IMR-90 (cell line): ENCODE measurements around the gene CELA3B. TPM values are rescaled to one million over a fixed set of nuclear protein-coding genes. Genes with fewer than 3 reads are reported as not detected.

ENCODE experiments used
- ATAC-seq: fragments of 200-7000 bp; cut with Tn5 transposase; 2 replicates; pipeline ENCODE4 v1.9.1; 2020; ENCODE audit warnings: low read depth, mild to moderate bottlenecking, moderate library complexity
- BruUV-seq: library from RNA; stranded (reverse); fragments of 400-500 nt; replicated peaks from 2 replicates; lab custom pipeline; 2021; lab: Mats Ljungman, UMichigan
- CTCF ChIA-PET: fragments of 300-600 bp; formaldehyde crosslinking; extraction: SDS; loops from one replicate; lab custom pipeline; 2021; ENCODE audit warnings: antibody characterized with exemption; lab: Yijun Ruan, JAX
- POLR2A ChIA-PET: fragments of 300-600 bp; sonication (Branson Sonifier 250); formaldehyde crosslinking; loops from one replicate; lab custom pipeline; 2022; ENCODE audit warnings: antibody characterized with exemption; ENCODE audit not compliant: unreplicated experiment; lab: Charles Lee
- DNase-seq: peaks from one replicate; pipeline ENCODE4 v3.0.0; 2013
- H2AFZ ChIP-seq: replicated peaks from 2 replicates; pipeline ENCODE3; 2013; ENCODE audit warnings: low read length, mild to moderate bottlenecking; ENCODE audit not compliant: poor library complexity
- H2AK5ac ChIP-seq: 2 replicates; pipeline ENCODE4 v1.6.1; 2013; ENCODE audit warnings: low read depth, low read length, inconsistent platforms
- H2AK9ac ChIP-seq: replicated peaks from 2 replicates; pipeline ENCODE3; 2013; ENCODE audit warnings: mild to moderate bottlenecking, low read depth, low read length, moderate library complexity; ENCODE audit not compliant: poor library complexity
- H2BK120ac ChIP-seq: 2 replicates; pipeline ENCODE4 v1.6.1; 2013; ENCODE audit warnings: low read depth, low read length, inconsistent platforms
- H2BK15ac ChIP-seq: 3 replicates; pipeline ENCODE4 v1.6.1; 2013; ENCODE audit warnings: low read depth, low read length, inconsistent platforms
- H2BK20ac ChIP-seq: 2 replicates; pipeline ENCODE4 v1.6.1; 2013; ENCODE audit warnings: low read depth, mild to moderate bottlenecking, inconsistent platforms, low read length, moderate library complexity
- H2BK5ac ChIP-seq: 2 replicates; pipeline ENCODE4 v1.6.1; 2013; ENCODE audit warnings: mild to moderate bottlenecking, low read depth, low read length, inconsistent platforms; ENCODE audit not compliant: poor library complexity, severe bottlenecking
- H3K14ac ChIP-seq: replicated peaks from 2 replicates; pipeline ENCODE4 v1.6.1; 2013; ENCODE audit warnings: low read depth, low read length, inconsistent platforms
- H3K18ac ChIP-seq: 2 replicates; pipeline ENCODE4 v1.6.1; 2013; ENCODE audit warnings: low read depth, low read length, control low read depth
- H3K23ac ChIP-seq: 2 replicates; pipeline ENCODE4 v1.6.1; 2013; ENCODE audit warnings: low read depth, low read length, inconsistent platforms
- H3K27ac ChIP-seq: 2 replicates; pipeline ENCODE4 v1.5.1; 2013; ENCODE audit warnings: mild to moderate bottlenecking, control low read depth, low read length; ENCODE audit not compliant: insufficient read depth
- H3K27me3 ChIP-seq: 2 replicates; pipeline ENCODE4 v1.6.1; 2013; ENCODE audit warnings: low read length; ENCODE audit not compliant: control insufficient read depth, insufficient read depth
- H3K36me3 ChIP-seq: 2 replicates; pipeline ENCODE4 v1.6.1; 2013; ENCODE audit warnings: low read length, mixed read lengths; ENCODE audit not compliant: control insufficient read depth, insufficient read depth
- H3K4ac ChIP-seq: 2 replicates; pipeline ENCODE4 v1.6.1; 2013; ENCODE audit warnings: low read depth, low read length, inconsistent platforms
- H3K4me1 ChIP-seq: 2 replicates; pipeline ENCODE4 v1.6.1; 2013; ENCODE audit warnings: low read length, mixed read lengths; ENCODE audit not compliant: control insufficient read depth, insufficient read depth
- H3K4me2 ChIP-seq: 2 replicates; pipeline ENCODE4 v1.6.1; 2013; ENCODE audit warnings: low read depth, mild to moderate bottlenecking, control low read depth, low read length, moderate library complexity
- H3K4me3 ChIP-seq: 2 replicates; pipeline ENCODE4 v1.5.1; 2013; ENCODE audit warnings: low read depth, mild to moderate bottlenecking, control low read depth, low read length, moderate library complexity; ENCODE audit not compliant: insufficient read depth
- H3K56ac ChIP-seq: 2 replicates; pipeline ENCODE4 v1.6.1; 2013; ENCODE audit warnings: low read length, inconsistent platforms; ENCODE audit not compliant: insufficient read depth; ENCODE audit errors: extremely low read depth
- H3K79me1 ChIP-seq, 2 experiments: 2 replicates each; pipeline ENCODE4 v1.6.1; 2013; ENCODE audit warnings: low read length in 2 of 2, inconsistent platforms in 1 of 2, low read depth in 1 of 2
- H3K9ac ChIP-seq: 2 replicates; pipeline ENCODE4 v1.6.1; 2013; ENCODE audit warnings: low read depth, low read length, control low read depth
- H3K9me1 ChIP-seq: 2 replicates; pipeline ENCODE4 v1.6.1; 2013; ENCODE audit warnings: low read length, inconsistent platforms; ENCODE audit not compliant: insufficient read depth
- H3K9me3 ChIP-seq: 2 replicates; pipeline ENCODE4 v1.6.1; 2013; ENCODE audit warnings: low read length; ENCODE audit not compliant: control insufficient read depth, insufficient read depth
- H4K20me1 ChIP-seq: 2 replicates; pipeline ENCODE4 v1.6.1; 2013; ENCODE audit warnings: low read length, inconsistent platforms; ENCODE audit not compliant: insufficient read depth
- H4K5ac ChIP-seq: 2 replicates; pipeline ENCODE4 v1.6.1; 2013; ENCODE audit warnings: mild to moderate bottlenecking, low read depth, low read length, control low read depth
- H4K8ac ChIP-seq, 2 experiments: 2 replicates each; pipeline ENCODE4 v1.6.1; 2013; ENCODE audit warnings: low read depth in 2 of 2, low read length in 2 of 2, control low read depth in 1 of 2, inconsistent platforms in 1 of 2
- H4K91ac ChIP-seq: 2 replicates; pipeline ENCODE4 v1.6.1; 2013; ENCODE audit warnings: low read depth, low read length, inconsistent platforms; ENCODE audit not compliant: insufficient read depth
- BHLHE40 ChIP-seq: fragments of 150-350 bp; IDR thresholded peaks from 2 replicates; pipeline ENCODE4 v1.6.1; 2016; ENCODE audit warnings: mild to moderate bottlenecking, low read depth, low read length
- CEBPB ChIP-seq: IDR thresholded peaks from 2 replicates; pipeline ENCODE4 v1.6.1; 2012; ENCODE audit warnings: low read depth, low read length, improper control_type of control experiment
- CHD1 ChIP-seq: IDR thresholded peaks from 2 replicates; pipeline ENCODE4 v1.6.1; 2012; ENCODE audit warnings: low read depth, low read length, improper control_type of control experiment
- MAFK ChIP-seq: IDR thresholded peaks from 2 replicates; pipeline ENCODE4 v1.6.1; 2012; ENCODE audit warnings: low read depth, low read length, improper control_type of control experiment
- MAZ ChIP-seq: IDR thresholded peaks from 2 replicates; pipeline ENCODE4 v1.6.1; 2012; ENCODE audit warnings: low read depth, mild to moderate bottlenecking, low read length, improper control_type of control experiment, moderate library complexity, borderline replicate concordance
- MXI1 ChIP-seq: IDR thresholded peaks from 2 replicates; pipeline ENCODE4 v1.6.1; 2012; ENCODE audit warnings: low read depth, mild to moderate bottlenecking, low read length, moderate library complexity, borderline replicate concordance
- RAD21 ChIP-seq: IDR thresholded peaks from 2 replicates; pipeline ENCODE4 v1.6.1; 2012; ENCODE audit warnings: low read length, improper control_type of control experiment
- RCOR1 ChIP-seq: IDR thresholded peaks from 2 replicates; pipeline ENCODE4 v1.6.1; 2012; ENCODE audit warnings: mild to moderate bottlenecking, low read length, improper control_type of control experiment; ENCODE audit not compliant: insufficient replicate concordance
- SMC3 ChIP-seq: fragments of 150-350 bp; IDR thresholded peaks from 2 replicates; pipeline ENCODE4 v1.6.1; 2016; ENCODE audit warnings: low read depth, mild to moderate bottlenecking, antibody characterized with exemption, low read length, moderate library complexity
- USF2 ChIP-seq: fragments of 150-350 bp; IDR thresholded peaks from 2 replicates; pipeline ENCODE4 v1.6.1; 2017; ENCODE audit warnings: mild to moderate bottlenecking, antibody characterized with exemption, low read length, low read depth
- WGBS, 2 experiments: methylation state at CpG; one replicate each; pipeline versions ENCODE4 v1.1.5 to v1.1.7; 2013; ENCODE audit warnings: missing lambda C conversion rate in 2 of 2; ENCODE audit not compliant: insufficient read length in 1 of 2; ENCODE audit errors: extremely low coverage in 2 of 2; 5-methylcytosine and 5-hydroxymethylcytosine counted together
- dilution Hi-C: fragments of 300-500 bp; cut with HindIII; formaldehyde crosslinking; loops from one replicate; pipeline ENCODE4 v1.14.3; 2018; ENCODE audit warnings: low sequenced_read_pairs; ENCODE audit not compliant: unreplicated experiment
- in situ Hi-C: fragments of 300-500 bp; cut with MboI; formaldehyde crosslinking; loops from 3 replicates; pipeline ENCODE4 v1.14.3; 2019; ENCODE audit warnings: low sequenced_read_pairs, inconsistent platforms, mixed read lengths
- intact Hi-C: fragments of 100-400 bp; cut with micrococcal nuclease; formaldehyde crosslinking; loops from 2 replicates; pipeline ENCODE4 v1.10.0; 2022
- polyA plus RNA-seq, 3 experiments: library from polyadenylated mRNA; depleted of rRNA; stranded (reverse); fragments of >200 nt; gene quantifications; 2 replicates each; pipeline ENCODE4 v1.2.3, GENCODE V29; 2012; ENCODE audit warnings: low replicate concordance in 1 of 3
- total RNA-seq: library from RNA; depleted of rRNA; stranded (reverse); fragments of >200 nt; gene quantifications from 2 replicates; pipeline ENCODE4 v1.2.3, GENCODE V29; 2012
- TF ChIP-seq, protein P1 (sequence below): conservative IDR thresholded peaks from 2 replicates; pipeline ENCODE4 v1.5.1; 2012; ENCODE audit warnings: mild to moderate bottlenecking, low read depth, low read length, improper control_type of control experiment

The CELA3B gene
- total and polyA plus RNA-seq, 2 of the 4 experiments (the other 2 are of a cell fraction) = not detected

DNA sequence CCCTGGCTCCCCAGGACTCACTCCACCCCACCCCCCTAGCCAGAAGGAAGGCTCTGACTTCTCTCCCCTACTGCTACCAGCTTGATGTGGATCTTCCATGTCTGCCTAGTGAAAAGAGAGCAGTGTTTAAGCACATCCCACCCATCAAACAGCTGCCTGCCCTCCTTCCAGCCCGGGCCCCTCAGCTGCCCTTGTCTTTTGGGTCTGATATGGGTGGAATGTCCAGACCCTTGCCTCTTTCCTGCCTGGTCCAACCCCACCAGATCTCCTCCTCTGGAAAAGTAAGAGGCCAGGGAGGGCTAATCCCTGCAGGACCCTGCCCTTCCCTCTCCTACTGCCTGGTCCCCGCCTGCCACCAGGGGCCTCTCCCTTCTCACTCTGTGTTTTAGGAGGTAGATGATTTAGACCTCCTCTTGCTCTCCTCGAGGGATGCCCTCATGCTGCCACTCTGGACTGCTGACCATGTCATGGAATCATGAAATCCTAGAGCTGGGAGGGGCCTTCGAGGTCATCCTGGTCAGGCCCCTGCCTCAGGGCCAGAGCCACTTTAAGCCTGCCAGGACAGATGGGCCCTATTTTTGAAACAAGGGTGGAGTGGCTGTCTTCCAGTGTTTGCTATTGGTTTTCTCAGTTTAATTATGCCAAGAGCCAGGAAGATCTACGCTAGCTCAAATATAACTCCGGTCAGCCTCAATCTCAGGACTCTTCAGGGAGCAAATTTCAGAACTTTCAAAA, 23.9 kb upstream of the CELA3B start:
- Histone ChIP-seq H2AK5ac (no peak overlapping the region), H3K56ac (no peak overlapping the region), H3K4me1 (peaks cover 11% of the 10 kb centered on the region), H3K4me3 (no peak overlapping the region), H3K14ac (no peak overlapping the region), H4K91ac (no peak overlapping the region), H3K9ac (no peak overlapping the region), H2AFZ (no peak overlapping the region), H3K36me3 (no peaks in the 10 kb centered on the region), H3K18ac (no peak overlapping the region), H3K9me3 (no peaks in the 10 kb centered on the region), H2BK15ac (no peak overlapping the region), H2AK9ac (peak overlapping the region; percentile 37), H4K5ac (no peak overlapping the region), H2BK5ac (no peak overlapping the region), H2BK20ac (no peak overlapping the region), H3K9me1 (no peaks in the 10 kb centered on the region), H3K4me2 (no peak overlapping the region), H3K79me1 (no peaks in the 10 kb centered on the region), H3K27ac (no peak overlapping the region), H4K20me1 (no peaks in the 10 kb centered on the region), H2BK120ac (no peak overlapping the region), H4K8ac (no peak overlapping the region), H3K4ac (no peak overlapping the region), H3K23ac (no peak overlapping the region), H3K27me3 (peaks cover 5% of the 10 kb centered on the region)
- no peak for ATAC-seq
- in situ Hi-C loops = loop anchor here (25.0 kb wide), 1 partner anchor 241 kb away; no protein-coding TSS in a partner anchor
- DNase-seq = no peak
- no TSS peak for BruUV-seq
- WGBS, 2 experiments = no CpG with 5 or more reads among the region's 6 CpGs
- intact Hi-C loops = no loop called here
- TF ChIP-seq CHD1 (no peak), RCOR1 (no peak), MXI1 (no peak), MAZ (no peak), BHLHE40 (no peak), RAD21 (no peak), CEBPB (no peak), USF2 (no peak), SMC3 (no peak), MAFK (no peak)
- TF ChIP-seq, protein P1, sequence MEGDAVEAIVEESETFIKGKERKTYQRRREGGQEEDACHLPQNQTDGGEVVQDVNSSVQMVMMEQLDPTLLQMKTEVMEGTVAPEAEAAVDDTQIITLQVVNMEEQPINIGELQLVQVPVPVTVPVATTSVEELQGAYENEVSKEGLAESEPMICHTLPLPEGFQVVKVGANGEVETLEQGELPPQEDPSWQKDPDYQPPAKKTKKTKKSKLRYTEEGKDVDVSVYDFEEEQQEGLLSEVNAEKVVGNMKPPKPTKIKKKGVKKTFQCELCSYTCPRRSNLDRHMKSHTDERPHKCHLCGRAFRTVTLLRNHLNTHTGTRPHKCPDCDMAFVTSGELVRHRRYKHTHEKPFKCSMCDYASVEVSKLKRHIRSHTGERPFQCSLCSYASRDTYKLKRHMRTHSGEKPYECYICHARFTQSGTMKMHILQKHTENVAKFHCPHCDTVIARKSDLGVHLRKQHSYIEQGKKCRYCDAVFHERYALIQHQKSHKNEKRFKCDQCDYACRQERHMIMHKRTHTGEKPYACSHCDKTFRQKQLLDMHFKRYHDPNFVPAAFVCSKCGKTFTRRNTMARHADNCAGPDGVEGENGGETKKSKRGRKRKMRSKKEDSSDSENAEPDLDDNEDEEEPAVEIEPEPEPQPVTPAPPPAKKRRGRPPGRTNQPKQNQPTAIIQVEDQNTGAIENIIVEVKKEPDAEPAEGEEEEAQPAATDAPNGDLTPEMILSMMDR = no peak
- dilution Hi-C loops = no loop called here
- POLR2A ChIA-PET = no interaction called here
- CTCF ChIA-PET = no interaction called here
